Measurements from ENCODE around the gene LUZP2.
"Not testable (repeated sequence)": the region's sequence is repeated elsewhere in the genome, so short reads cannot be mapped to it uniquely, and the experiment has no call there.

LUZP2 gene

DNA sequence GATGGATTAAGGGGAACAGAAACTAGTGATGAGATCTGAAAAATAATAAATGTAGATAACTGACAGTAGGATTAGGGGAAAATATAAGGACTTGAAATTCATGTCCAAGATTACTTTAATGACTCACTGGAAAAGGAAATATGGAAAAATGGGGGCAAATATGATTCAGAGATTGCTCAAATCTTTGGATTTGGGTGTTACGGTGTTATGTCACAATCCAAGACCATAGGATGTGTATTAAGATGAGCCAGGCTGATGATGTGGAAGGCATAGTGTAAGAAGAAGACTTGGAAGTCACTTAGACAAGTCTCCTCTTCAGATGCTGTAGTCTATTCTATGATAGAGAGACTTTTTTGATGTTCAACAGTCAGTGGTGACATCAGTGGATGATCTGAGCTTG is 323.7 kb downstream of the LUZP2 start:
- DNase-seq (ENCODE audit: low read depth): no peak

DNA sequence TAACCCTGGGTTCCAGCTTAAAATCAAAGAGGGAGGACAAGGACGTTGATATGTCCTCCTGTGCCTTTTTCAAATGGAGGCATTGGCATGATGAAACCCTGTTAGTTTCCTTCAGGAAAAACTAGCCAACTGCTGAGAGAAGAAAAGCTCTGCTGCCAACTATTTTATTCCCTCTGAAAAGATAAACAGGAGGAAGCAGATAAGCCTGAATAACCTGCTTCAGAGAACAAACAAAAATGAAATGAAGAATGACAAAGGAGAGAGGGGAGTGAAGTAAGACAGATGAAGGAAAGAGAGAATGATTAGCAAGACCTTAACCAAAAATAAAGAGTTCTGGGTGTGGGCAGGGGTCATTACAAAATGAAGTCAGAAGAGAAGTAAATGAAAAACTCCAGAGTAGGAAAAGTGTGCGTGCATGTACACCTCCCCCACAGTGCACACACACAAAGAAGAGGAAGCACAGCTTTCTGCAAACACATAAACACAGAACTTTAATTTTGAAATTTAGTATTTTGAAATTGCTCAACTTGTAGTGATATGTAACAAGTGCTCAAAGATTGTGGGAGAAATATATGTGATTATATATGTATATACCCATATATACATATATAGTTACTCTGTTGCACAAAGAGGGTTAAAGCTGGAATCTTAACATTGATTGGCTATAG is 332.2 kb downstream of the LUZP2 start:
- no peak for DNase-seq (ENCODE audit: low read depth)

GRCh38 chr11:24833573-24833972 is 336.7 kb downstream of the LUZP2 start:
- no peak for DNase-seq (ENCODE audit: low read depth)

GRCh38 chr11:24837112-24837511 is 340.3 kb downstream of the LUZP2 start:
- DNase-seq (ENCODE audit: low read depth): no peak

DNA sequence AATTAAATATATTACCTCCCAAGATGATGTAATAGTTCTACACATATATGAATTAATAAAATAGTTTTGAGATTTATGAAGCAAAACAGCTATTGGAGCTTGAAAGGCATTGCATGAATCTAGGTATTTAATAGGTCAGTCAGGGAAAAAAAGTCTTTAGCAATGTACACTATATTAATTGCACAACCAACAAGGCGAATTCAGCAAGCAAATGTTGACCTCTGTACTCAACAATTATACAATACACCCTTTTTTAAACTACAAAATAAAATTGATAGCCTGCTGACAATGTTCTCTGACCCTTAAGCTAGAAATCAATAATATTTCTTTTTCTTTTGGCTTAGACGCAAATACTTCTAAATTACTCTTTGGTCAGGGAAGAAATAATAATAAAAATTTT is 345.5 kb downstream of the LUZP2 start:
- DNase-seq (ENCODE audit: low read depth): no peak

- DNase-seq (ENCODE audit: low read depth): no peak
Observed at GRCh38 chr11:24844406-24844805, 347.6 kb downstream of the LUZP2 start.

DNA sequence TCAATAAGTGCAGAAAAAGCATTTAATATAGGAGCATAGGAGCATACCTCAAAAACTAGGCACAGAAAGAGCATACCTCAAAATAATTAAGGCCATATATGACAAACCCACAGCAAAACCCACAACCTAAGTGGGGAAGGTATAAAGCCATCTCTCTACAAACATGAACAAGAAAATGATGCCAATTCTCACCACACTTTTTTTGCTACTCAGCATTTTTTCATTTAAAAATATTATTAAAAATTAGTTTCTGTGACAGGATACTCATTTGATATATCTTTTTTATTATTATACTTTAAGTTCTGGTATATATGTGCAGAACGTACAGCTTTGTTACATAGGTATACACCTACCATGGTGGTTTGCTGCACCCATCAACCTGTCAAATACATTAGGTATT is 352.0 kb downstream of the LUZP2 start:
- DNase-seq (ENCODE audit: low read depth): no peak

DNA sequence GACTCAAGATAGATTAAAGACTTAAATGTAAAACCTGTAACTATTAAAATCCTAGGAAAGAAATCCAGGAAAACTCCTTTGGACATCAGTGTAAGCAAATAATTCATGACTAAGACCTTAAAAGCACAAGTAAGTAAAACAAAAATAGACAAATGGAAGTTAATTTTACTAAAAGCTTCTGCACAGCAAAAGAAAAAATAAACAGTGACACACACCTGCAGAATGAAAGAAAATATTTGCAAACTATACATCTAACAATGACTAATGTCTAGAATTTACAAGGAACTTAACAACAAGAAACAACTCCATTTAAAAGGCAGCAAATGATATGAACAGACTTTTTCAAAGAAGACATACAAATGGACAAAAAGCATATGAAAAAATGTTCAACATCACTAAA is 359.1 kb downstream of the LUZP2 start:
- DNase-seq (ENCODE audit: low read depth): no peak

DNA sequence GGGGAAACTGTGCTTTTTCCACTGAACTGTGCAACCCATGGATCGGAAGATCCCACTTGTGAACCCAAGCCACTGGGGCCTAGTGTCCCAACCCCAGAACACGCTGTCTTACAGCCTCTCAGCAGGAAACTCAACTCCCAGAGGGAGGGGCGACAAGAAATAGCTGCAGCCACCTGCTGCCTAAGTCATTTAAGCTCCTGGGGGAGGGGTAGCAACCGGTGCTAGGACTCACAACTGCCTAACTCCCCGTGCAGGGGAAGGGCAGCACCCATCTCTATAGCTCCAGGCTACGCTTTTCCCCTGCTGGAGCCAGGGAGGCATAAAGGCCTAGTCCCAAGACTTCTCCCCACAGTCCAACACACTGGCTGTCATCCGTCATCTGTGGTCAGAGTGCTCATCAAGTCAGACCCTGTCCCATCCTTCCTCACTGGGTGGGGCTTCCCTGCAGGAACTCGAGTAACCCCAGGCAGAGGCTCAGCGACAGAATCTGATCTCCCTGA is 363.0 kb downstream of the LUZP2 start:
- no peak for DNase-seq (ENCODE audit: low read depth)

DNA sequence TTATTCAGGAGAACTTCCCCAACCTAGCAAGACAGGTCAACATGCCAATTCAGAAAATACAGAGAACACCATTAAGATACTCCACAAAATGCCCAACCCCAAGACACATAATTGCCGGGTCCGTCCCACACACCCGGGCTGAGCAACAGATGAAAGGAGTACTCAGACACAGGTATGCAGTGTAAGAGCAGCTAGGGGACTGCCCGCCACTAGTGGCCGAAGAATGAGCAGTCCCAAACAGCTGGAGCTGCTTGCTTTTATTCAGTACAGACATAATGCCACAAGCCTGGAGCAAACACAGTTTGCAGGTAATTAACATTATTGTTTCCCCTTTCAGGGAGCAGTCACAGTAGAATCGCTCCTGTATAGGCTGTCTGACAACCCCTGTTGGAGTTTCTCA is 364.6 kb downstream of the LUZP2 start:
- DNase-seq (ENCODE audit: low read depth): no peak

GRCh38 chr11:24866743-24867142 is 369.9 kb downstream of the LUZP2 start:
- no peak for DNase-seq (ENCODE audit: low read depth)

- no peak for DNase-seq (ENCODE audit: low read depth)
Observed at GRCh38 chr11:24870048-24870447, 373.2 kb downstream of the LUZP2 start.

DNA sequence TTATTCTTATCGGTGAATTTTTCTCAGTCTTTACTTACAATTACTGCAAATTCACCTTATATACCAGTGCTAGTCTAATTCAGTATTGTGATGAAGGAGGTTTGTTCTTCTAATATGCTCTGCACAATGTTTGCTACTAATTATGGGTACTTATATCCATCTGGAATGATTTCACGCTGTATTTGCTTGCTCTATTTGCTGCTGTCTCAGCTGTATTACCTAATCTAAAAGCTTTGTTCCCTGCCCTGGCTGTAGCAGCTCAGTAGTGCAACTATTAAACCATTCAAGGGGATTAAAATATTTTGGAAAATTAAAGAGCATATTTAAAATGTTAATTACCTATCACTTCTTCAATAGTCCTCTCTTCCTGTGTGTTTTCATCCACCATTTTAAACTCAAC is 375.3 kb downstream of the LUZP2 start:
- DNase-seq (ENCODE audit: low read depth): no peak

GRCh38 chr11:24872651-24873311 is 375.9 kb downstream of the LUZP2 start:
- no peak for DNase-seq (ENCODE audit: low read depth)

- DNase-seq (ENCODE audit: low read depth): no peak
Observed at GRCh38 chr11:24880962-24881361, 384.1 kb downstream of the LUZP2 start.

DNA sequence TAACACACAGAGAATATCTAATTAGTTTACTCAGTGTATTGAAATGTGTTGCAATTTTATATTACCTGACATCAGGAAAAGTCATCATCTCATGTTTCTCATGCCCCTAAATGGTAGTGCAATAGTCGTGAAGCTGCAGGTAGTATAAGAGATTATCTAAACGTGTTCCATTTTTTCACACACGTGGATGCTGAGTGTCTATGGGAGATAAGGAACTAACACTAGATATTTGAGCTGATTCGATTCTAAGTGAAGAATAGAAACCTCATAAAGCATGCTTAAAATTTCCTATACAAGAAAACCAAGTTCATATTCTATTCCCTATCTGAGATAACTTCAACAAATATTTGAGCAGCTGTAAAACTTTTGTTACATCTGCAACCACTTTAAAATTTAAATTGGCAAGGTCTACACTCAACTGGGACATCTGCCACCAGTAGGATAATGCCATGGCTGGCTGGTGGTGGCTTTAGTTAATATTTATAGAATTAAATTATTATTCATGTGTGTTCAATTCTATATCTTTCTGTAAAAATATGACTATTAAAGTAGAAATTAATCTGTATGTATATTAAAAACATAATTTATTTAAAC is 388.8 kb downstream of the LUZP2 start:
- DNase-seq (ENCODE audit: low read depth): no peak

- DNase-seq (ENCODE audit: low read depth): no peak
Observed at GRCh38 chr11:24886880-24887619, 390.2 kb downstream of the LUZP2 start.

DNA sequence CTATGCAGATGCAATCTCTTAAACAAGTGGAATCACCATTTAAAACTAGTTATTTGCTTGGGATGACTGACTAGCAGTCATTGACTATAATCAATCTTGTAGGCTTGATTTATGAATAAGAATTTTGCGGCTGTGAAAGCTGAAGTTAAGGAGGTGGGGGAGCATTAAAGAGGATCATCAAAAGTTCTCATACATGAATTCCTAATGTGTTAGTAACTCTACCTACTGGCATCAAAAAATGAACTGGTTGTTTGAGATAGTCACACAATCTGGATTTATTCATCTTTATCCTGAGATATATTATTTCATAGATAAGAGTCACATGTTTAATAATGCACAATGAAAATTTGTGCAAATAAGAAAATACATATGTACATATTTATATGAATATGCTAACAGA is 393.6 kb downstream of the LUZP2 start:
- DNase-seq (ENCODE audit: low read depth): no peak

DNA sequence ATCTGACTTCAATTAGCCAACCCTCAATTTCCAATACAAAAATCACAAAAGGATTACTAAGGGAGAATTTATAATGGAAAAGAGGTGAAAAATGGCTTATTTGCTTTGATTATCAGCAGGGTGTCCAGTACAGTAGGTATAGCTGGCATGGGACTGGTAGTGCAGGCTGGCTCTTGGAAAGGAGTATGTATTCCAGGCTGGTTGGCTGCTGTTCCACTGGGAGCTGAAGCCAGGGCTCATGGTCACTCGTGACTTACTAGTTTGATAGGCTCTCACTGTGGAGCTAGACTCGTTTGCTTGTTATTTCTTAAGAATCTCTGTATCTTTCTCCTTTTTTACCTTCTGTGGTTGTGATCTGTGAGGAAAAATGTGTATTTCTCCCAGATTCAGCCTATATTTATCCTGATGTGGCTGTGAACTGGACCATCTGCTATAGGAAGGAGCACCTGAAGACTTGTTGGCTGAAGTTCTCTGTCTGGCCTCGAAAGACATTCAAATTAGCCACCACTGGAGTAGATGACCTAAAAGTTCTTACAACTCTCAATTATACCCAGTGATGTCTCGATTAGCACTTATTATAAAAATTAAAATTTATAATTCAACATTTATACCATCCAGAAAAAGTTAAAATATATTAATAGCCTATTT is 395.1 kb downstream of the LUZP2 start:
- not testable (repeated sequence) for DNase-seq (ENCODE audit: low read depth)

GRCh38 chr11:24896118-24896835 is 399.4 kb downstream of the LUZP2 start:
- DNase-seq (ENCODE audit: low read depth): no peak

DNA sequence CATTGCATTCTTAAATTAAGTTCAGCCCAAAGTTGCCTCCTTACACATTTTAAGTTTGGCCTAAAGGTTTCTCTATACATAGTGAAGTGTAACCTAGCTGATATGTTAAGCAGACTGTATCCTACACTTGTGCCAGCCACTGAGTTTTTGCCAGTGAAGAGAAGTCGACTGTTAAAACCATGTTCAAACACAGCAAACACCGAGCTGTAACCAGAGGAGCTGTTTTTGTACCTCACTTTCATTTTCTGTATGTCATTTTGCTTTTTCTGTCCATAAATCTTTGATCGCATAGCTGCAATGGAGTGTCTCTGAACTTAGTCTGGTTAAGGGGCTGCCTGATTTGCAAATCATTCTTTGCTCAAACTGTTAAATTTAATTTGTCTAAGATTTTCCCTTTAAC is 403.7 kb downstream of the LUZP2 start:
- DNase-seq (ENCODE audit: low read depth): no peak

Measured in CMK (cell line).